PFSK-1 (cell line): ENCODE results near the gene VRK3.

ENCODE experiments used
- FOXP2 ChIP-seq: optimal IDR thresholded peaks from 2 replicates; pipeline ENCODE3; 2011; ENCODE audit warnings: borderline replicate concordance, control low read depth, inconsistent platforms; ENCODE audit not compliant: insufficient read depth; ENCODE audit errors: extremely low read length, extremely low read depth
- POLR2AphosphoS5 ChIP-seq: IDR thresholded peaks from 2 replicates; pipeline ENCODE4 v1.6.1; 2012; ENCODE audit warnings: low read depth, mild to moderate bottlenecking, control low read depth, low read length, moderate library complexity
- SIN3A ChIP-seq: IDR thresholded peaks from 2 replicates; pipeline ENCODE4 v1.6.1; 2012; ENCODE audit warnings: mild to moderate bottlenecking, low read length, moderate library complexity, borderline replicate concordance; ENCODE audit not compliant: insufficient read depth
- TAF1 ChIP-seq: IDR thresholded peaks from 2 replicates; pipeline ENCODE4 v1.6.1; 2012; ENCODE audit warnings: low read length, control low read depth, borderline replicate concordance; ENCODE audit not compliant: insufficient read depth
- TF ChIP-seq, protein P1 (sequence below), 2 experiments: IDR thresholded peaks; 2 replicates each; pipeline versions ENCODE4 v1.6.1 to v1.8.0; 2011 to 2012; ENCODE audit warnings: low read depth in 2 of 2, low read length in 2 of 2, control low read depth in 1 of 2, inconsistent platforms in 1 of 2, mild to moderate bottlenecking in 1 of 2, moderate library complexity in 1 of 2; ENCODE audit not compliant: insufficient read depth in 1 of 2

VRK3 gene

DNA sequence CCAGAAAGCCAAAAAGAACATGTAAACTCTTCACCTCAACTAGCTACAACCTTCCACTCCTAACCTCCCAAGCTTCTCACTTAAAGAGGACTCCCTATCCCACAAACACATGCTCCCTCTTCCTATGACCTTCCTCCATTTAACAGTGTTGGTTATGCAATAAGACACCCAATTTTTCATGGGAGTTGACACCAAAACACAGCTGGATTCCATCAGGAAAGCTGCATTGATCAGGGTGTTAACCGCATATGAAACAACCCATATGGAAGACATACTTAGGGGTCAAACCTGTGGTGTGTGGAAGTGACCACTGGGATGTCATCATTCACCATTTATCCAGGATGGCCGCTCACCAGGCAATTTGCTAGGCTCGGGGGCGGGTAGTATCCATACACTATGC is 22.5 kb upstream of the VRK3 start:
- no peak for TF ChIP-seq SIN3A
- TF ChIP-seq FOXP2 = no peak
- TF ChIP-seq POLR2AphosphoS5 = no peak
- TF ChIP-seq, protein P1, sequence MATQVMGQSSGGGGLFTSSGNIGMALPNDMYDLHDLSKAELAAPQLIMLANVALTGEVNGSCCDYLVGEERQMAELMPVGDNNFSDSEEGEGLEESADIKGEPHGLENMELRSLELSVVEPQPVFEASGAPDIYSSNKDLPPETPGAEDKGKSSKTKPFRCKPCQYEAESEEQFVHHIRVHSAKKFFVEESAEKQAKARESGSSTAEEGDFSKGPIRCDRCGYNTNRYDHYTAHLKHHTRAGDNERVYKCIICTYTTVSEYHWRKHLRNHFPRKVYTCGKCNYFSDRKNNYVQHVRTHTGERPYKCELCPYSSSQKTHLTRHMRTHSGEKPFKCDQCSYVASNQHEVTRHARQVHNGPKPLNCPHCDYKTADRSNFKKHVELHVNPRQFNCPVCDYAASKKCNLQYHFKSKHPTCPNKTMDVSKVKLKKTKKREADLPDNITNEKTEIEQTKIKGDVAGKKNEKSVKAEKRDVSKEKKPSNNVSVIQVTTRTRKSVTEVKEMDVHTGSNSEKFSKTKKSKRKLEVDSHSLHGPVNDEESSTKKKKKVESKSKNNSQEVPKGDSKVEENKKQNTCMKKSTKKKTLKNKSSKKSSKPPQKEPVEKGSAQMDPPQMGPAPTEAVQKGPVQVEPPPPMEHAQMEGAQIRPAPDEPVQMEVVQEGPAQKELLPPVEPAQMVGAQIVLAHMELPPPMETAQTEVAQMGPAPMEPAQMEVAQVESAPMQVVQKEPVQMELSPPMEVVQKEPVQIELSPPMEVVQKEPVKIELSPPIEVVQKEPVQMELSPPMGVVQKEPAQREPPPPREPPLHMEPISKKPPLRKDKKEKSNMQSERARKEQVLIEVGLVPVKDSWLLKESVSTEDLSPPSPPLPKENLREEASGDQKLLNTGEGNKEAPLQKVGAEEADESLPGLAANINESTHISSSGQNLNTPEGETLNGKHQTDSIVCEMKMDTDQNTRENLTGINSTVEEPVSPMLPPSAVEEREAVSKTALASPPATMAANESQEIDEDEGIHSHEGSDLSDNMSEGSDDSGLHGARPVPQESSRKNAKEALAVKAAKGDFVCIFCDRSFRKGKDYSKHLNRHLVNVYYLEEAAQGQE (IDR thresholded peaks at IDR 0.05; ENCODE audit: insufficient read depth in 1 of 2, low read depth in 2 of 2, low read length in 2 of 2) = no peak
- TF ChIP-seq TAF1 = no peak

GRCh38 chr19:50046649-50047503 is 21.7 kb upstream of the VRK3 start:
- TF ChIP-seq FOXP2 (no peak), TAF1 (no peak), POLR2AphosphoS5 (no peak), SIN3A (no peak)
- TF ChIP-seq, protein P1 (IDR thresholded peaks at IDR 0.05; ENCODE audit: insufficient read depth in 1 of 2, low read depth in 2 of 2, low read length in 2 of 2) = no peak

DNA sequence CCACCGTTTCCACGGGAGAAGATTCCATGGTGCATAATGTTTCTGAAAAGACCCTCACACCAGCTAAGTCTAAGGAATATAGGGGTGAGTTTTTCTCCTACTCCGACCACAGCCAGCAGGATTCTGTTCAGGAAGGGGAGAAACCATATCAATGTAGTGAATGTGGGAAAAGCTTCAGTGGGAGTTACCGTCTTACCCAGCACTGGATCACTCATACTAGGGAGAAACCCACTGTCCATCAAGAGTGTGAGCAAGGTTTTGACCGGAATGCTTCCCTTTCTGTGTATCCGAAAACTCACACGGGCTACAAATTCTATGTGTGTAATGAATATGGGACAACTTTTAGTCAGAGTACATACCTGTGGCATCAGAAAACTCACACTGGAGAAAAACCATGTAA is 19.8 kb upstream of the VRK3 start:
- TF ChIP-seq FOXP2 (no peak), SIN3A (no peak), TAF1 (no peak), POLR2AphosphoS5 (no peak)
- TF ChIP-seq, protein P1 (IDR thresholded peaks at IDR 0.05; ENCODE audit: insufficient read depth in 1 of 2, low read depth in 2 of 2, low read length in 2 of 2) = no peak

DNA sequence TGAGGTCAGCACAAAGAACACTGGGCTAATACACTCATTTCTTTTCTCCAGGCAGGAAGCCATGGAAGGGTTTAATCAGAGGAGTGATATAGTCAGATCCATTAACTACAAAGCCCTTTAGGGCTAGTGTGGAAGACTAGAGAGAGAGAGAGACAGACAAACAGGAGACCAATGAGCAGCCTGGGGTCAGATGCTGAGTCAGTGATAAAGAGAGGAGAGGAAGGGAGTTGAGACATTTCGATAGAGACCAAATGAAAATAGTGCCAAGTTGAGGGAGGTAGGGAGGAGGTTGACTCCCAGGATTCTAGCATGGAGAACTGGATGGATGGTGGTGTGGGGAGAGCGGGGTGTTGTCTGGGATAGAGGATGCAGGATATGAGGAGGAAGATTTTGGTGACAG is 18.8 kb upstream of the VRK3 start:
- no peak for TF ChIP-seq FOXP2
- TF ChIP-seq TAF1 = no peak
- TF ChIP-seq, protein P1 (IDR thresholded peaks at IDR 0.05; ENCODE audit: insufficient read depth in 1 of 2, low read depth in 2 of 2, low read length in 2 of 2) = no peak
- TF ChIP-seq POLR2AphosphoS5 = no peak
- no peak for TF ChIP-seq SIN3A
